Endothelial cell of umbilical vein (primary cell): ENCODE data around the gene AGBL5. TPM values are rescaled to one million over a fixed set of nuclear protein-coding genes. Genes with fewer than 3 reads are reported as not detected.
A peak's percentile ranks its signal among the peaks of the same experiment; 100 is the strongest.

ENCODE experiments used
- BruUV-seq: library from RNA; stranded (reverse); fragments of 400-500 nt; replicated peaks from 2 replicates; lab custom pipeline; 2021; lab: Mats Ljungman, UMichigan
- CTCF ChIA-PET: fragments of 300-600, 350-600 bp; sonication (Branson Sonifier 250); formaldehyde crosslinking; loops from one replicate; lab custom pipeline; 2021; ENCODE audit warnings: antibody characterized with exemption, inconsistent platforms; lab: Charles Lee
- POLR2A ChIA-PET: fragments of 300-600, 350-600 bp; sonication (Branson Sonifier 250); formaldehyde crosslinking; loops from one replicate; lab custom pipeline; 2021; ENCODE audit warnings: antibody characterized with exemption, inconsistent platforms; lab: Charles Lee
- DNase-seq: peaks from one replicate; pipeline ENCODE4 v3.0.0-alpha.2; 2011; ENCODE audit warnings: low read depth, low spot score
- FAIRE-seq: peaks from 2 replicates; lab custom pipeline; 2011; peaks lifted over from hg19 to GRCh38; lab: Jason Lieb, UNC
- H2AFZ ChIP-seq: 2 replicates; pipeline ENCODE4 v1.6.0; 2012; ENCODE audit warnings: low read depth, low read length, control low read depth, inconsistent platforms
- H3K27ac ChIP-seq: 2 replicates; pipeline ENCODE4 v1.5.1; 2011; ENCODE audit warnings: low read depth, mild to moderate bottlenecking, control low read depth, low read length, moderate library complexity; ENCODE audit not compliant: insufficient read depth
- H3K27me3 ChIP-seq, 2 experiments: 2 replicates each; pipeline versions ENCODE4 v1.6.0 to v1.6.1; 2011; ENCODE audit warnings: low read length in 2 of 2, mixed read lengths in 1 of 2; ENCODE audit not compliant: control insufficient read depth in 2 of 2, insufficient read depth in 2 of 2
- H3K36me3 ChIP-seq, 2 experiments: 2 replicates in 1 of 2; 3 replicates in 1 of 2; pipeline ENCODE4 v1.5.1; 2011; ENCODE audit warnings: low read length in 2 of 2, mild to moderate bottlenecking in 1 of 2, moderate library complexity in 1 of 2; ENCODE audit not compliant: control insufficient read depth in 2 of 2, insufficient read depth in 2 of 2; ENCODE audit errors: extremely low read depth in 1 of 2
- H3K4me1 ChIP-seq: 3 replicates; pipeline ENCODE4 v1.5.1; 2011; ENCODE audit warnings: mild to moderate bottlenecking, low read length; ENCODE audit not compliant: control insufficient read depth, insufficient read depth; ENCODE audit errors: extremely low read depth
- H3K4me2 ChIP-seq: 2 replicates; pipeline ENCODE4 v1.6.1; 2011; ENCODE audit warnings: low read length, control low read depth, mixed read lengths; ENCODE audit not compliant: insufficient read depth
- H3K4me3 ChIP-seq, 3 experiments: fragments of 200-600 bp in 1 of 3; sonication (generic), shearing (Covaris generic) in 1 of 3; replicated peaks in 1 of 3; 2 replicates each; pipeline ENCODE4 v1.5.1; 2011 to 2016; ENCODE audit warnings: control low read depth in 3 of 3, low read length in 3 of 3, mild to moderate bottlenecking in 2 of 3, inconsistent platforms in 1 of 3, low read depth in 1 of 3, moderate library complexity in 1 of 3; ENCODE audit not compliant: insufficient read depth in 1 of 3
- H3K79me2 ChIP-seq: 2 replicates; pipeline ENCODE4 v1.6.0; 2012; ENCODE audit warnings: low read length, inconsistent platforms; ENCODE audit not compliant: control insufficient read depth, insufficient read depth
- H3K9ac ChIP-seq: replicated peaks from 2 replicates; pipeline ENCODE3; 2011; ENCODE audit warnings: low read length, control low read depth; ENCODE audit not compliant: insufficient read depth; ENCODE audit errors: extremely low read depth
- H3K9me1 ChIP-seq: replicated peaks from 3 replicates; pipeline ENCODE4 v1.6.0; 2011; ENCODE audit warnings: mild to moderate bottlenecking, low read length; ENCODE audit not compliant: control insufficient read depth, insufficient read depth; ENCODE audit errors: extremely low read depth
- H3K9me3 ChIP-seq: replicated peaks from 2 replicates; pipeline ENCODE4 v1.5.1; 2012; ENCODE audit warnings: low read length, inconsistent platforms; ENCODE audit not compliant: control insufficient read depth, insufficient read depth
- H4K20me1 ChIP-seq: replicated peaks from 2 replicates; pipeline ENCODE3; 2011; ENCODE audit warnings: mild to moderate bottlenecking, low read length; ENCODE audit not compliant: control insufficient read depth, insufficient read depth; ENCODE audit errors: extremely low read depth
- CTCF ChIP-seq, 2 donors: IDR thresholded peaks; 1 replicate in 1 of 2; 2 replicates in 1 of 2; pipeline ENCODE4 v1.5.1; 2011; ENCODE audit warnings: low read length in 2 of 2, mild to moderate bottlenecking in 2 of 2, moderate library complexity in 2 of 2, control low read depth in 1 of 2, inconsistent platforms in 1 of 2, low read depth in 1 of 2; ENCODE audit not compliant: insufficient read depth in 1 of 2; ENCODE audit errors: extremely low read depth in 1 of 2
- MYC ChIP-seq: IDR thresholded peaks from one replicate; pipeline ENCODE4 v1.6.1; 2011; ENCODE audit warnings: mild to moderate bottlenecking, low read depth, low read length
- POLR2A ChIP-seq: IDR thresholded peaks from 2 replicates; pipeline ENCODE4 v1.6.1; 2012; ENCODE audit warnings: low read depth, mild to moderate bottlenecking, control low read depth, low read length
- POLR2AphosphoS5 ChIP-seq: IDR thresholded peaks from 2 replicates; pipeline ENCODE4 v1.6.1; 2012; ENCODE audit warnings: low read depth, mild to moderate bottlenecking, control low read depth, low read length, moderate library complexity; ENCODE audit not compliant: insufficient read depth
- dilution Hi-C: fragments of 300-500 bp; cut with MboI; formaldehyde crosslinking; loops from one replicate; pipeline ENCODE4 v1.15.0; 2019; ENCODE audit warnings: low sequenced_read_pairs; ENCODE audit not compliant: extremely low pct_ligation_motif_present
- intact Hi-C: fragments of 100-400 bp; cut with micrococcal nuclease; formaldehyde crosslinking; loops from one replicate; pipeline ENCODE4 v1.10.0; 2022
- polyA plus RNA-seq, 4 experiments: library from polyadenylated mRNA; depleted of rRNA in 3 of 4; stranded (reverse) in 3 of 4; unstranded in 1 of 4; fragments of >200 nt; gene quantifications; 2 replicates each; pipeline versions ENCODE4 v1.2.1 to v1.2.3, GENCODE V29; 2011 to 2012; ENCODE audit warnings: missing spikeins in 1 of 4
- total RNA-seq: library from RNA; stranded (reverse); gene quantifications from 2 replicates; pipeline ENCODE4 v1.2.3, GENCODE V29; 2021

Gene AGBL5
- total and polyA plus RNA-seq, 2 donors (not counting 3 experiments of a cell fraction or from before 2014, with no cell fraction given) = 28.2 to 41.9 TPM

- TSS peak; percentile 71 for BruUV-seq
- dilution Hi-C loops (no loop called here), intact Hi-C loops (loop anchor here (1.0 kb wide), 4 partner anchors 11 to 37 kb away; partner anchors contain the start of gene AGBL5)
- Histone ChIP-seq H3K79me2 (peaks cover 34% of the 10 kb centered on the region), H3K27me3 (no peaks in the 10 kb centered on the region), H3K4me1 (peaks cover 17% of the 10 kb centered on the region), H3K4me3 (peak overlapping the region; percentile 41 to 85 (median 68)), H4K20me1 (no peaks in the 10 kb centered on the region), H3K27ac (peak overlapping the region; percentile 76), H3K9ac (peak overlapping the region; percentile 88), H3K36me3 (peaks cover 13 to 23% of the 10 kb centered on the region in 2 experiments), H3K4me2 (peak overlapping the region; percentile 72), H2AFZ (peak overlapping the region; percentile 33), H3K9me3 (no peaks in the 10 kb centered on the region), H3K9me1 (no peaks in the 10 kb centered on the region)
- TF ChIP-seq POLR2AphosphoS5 = no peak
- DNase-seq (no peak), FAIRE-seq (no peak)
- CTCF ChIA-PET = interaction anchor here (0.8 to 2.8 kb wide), 8 partner anchors 8 to 225 kb away, joined by 3 to 27 read pairs (median 8); partner anchors contain the start of gene AGBL5
- POLR2A ChIA-PET = interaction anchor here (1.0 to 1.9 kb wide), 3 partner anchors 8 to 20 kb away, joined by 4 to 7 read pairs (median 6); partner anchors contain the start of gene AGBL5
These were observed 19.3 kb downstream of the AGBL5 start for GRCh38 chr2:27070653-27071276.

- H4K20me1 ChIP-seq = no peaks in the 10 kb centered on the region
- H3K4me3 ChIP-seq = peak within 1 kb of the TSS; percentile 41 to 85 (median 68)
- no peaks in the 10 kb centered on the region for H3K9me1 ChIP-seq
- H3K27ac ChIP-seq = peak within 1 kb of the TSS; percentile 76
- no peaks in the 10 kb centered on the region for H3K27me3 ChIP-seq
- TF ChIP-seq MYC (no peak), CTCF (IDR thresholded peaks at IDR 0.05; ENCODE audit: extremely low read depth in 1 of 2, insufficient read depth in 1 of 2, low read depth in 1 of 2, low read length in 2 of 2) (no peak), POLR2A (peak; percentile 93), POLR2AphosphoS5 (peak; percentile 99)
- intact Hi-C loops (loop anchor here (1.0 kb wide), 4 partner anchors 10 to 38 kb away; partner anchors contain the start of gene AGBL5), dilution Hi-C loops (no loop called here)
- ChIA-PET POLR2A (interaction anchor here (1.0 to 1.9 kb wide), 3 partner anchors 9 to 21 kb away, joined by 4 to 7 read pairs (median 6); partner anchors contain the start of gene AGBL5), CTCF (interaction anchor here (0.8 to 2.8 kb wide), 8 partner anchors 9 to 226 kb away, joined by 3 to 27 read pairs (median 8); partner anchors contain the start of gene AGBL5)
- BruUV-seq = no TSS peak
- H3K79me2 ChIP-seq = peaks cover 34% of the 10 kb centered on the region
- DNase-seq = peak; percentile 92
- H2AFZ ChIP-seq = peak within 1 kb of the TSS; percentile 53
- peak; percentile 83 for FAIRE-seq
- H3K9me3 ChIP-seq = no peaks in the 10 kb centered on the region
- H3K4me1 ChIP-seq = peaks cover 17% of the 10 kb centered on the region
- H3K36me3 ChIP-seq = peaks cover 11 to 20% of the 10 kb centered on the region in 2 experiments
- peak within 1 kb of the TSS; percentile 72 for H3K4me2 ChIP-seq
- peak within 1 kb of the TSS; percentile 88 for H3K9ac ChIP-seq
These were observed 20.0 kb downstream of the AGBL5 start, which contains the start of gene OST4 for GRCh38 chr2:27071277-27071989. OST4 (minus strand) TSS chr2:27071654.
